Chondrocyte (in vitro differentiated cells): Measurements from ENCODE around the gene RPL10A. TPM values are rescaled to one million over a fixed set of nuclear protein-coding genes. Genes with fewer than 3 reads are reported as not detected.

Experiments used
- DNase-seq: peaks from one replicate; pipeline ENCODE4 v3.0.0; 2021; ENCODE audit warnings: mixed read lengths, low spot score
- H3K27ac Mint-ChIP-seq: one replicate; pipeline ENCODE4 v1.8.0; 2021; ENCODE audit warnings: mild to moderate bottlenecking, moderate library complexity, mixed read lengths; ENCODE audit not compliant: unreplicated experiment
- H3K27me3 Mint-ChIP-seq: 2 replicates; pipeline ENCODE4 v1.8.0; 2021; ENCODE audit warnings: low read depth, mixed read lengths
- H3K36me3 Mint-ChIP-seq: 2 replicates; pipeline ENCODE4 v1.8.0; 2021; ENCODE audit warnings: low read depth, mixed read lengths
- H3K4me1 Mint-ChIP-seq: 2 replicates; pipeline ENCODE4 v1.8.0; 2021; ENCODE audit warnings: low read depth, mild to moderate bottlenecking, mixed read lengths
- H3K4me3 Mint-ChIP-seq: one replicate; pipeline ENCODE4 v1.8.0; 2021; ENCODE audit warnings: mild to moderate bottlenecking, moderate library complexity, mixed read lengths; ENCODE audit not compliant: unreplicated experiment
- H3K9me3 Mint-ChIP-seq: 2 replicates; pipeline ENCODE4 v1.8.0; 2021; ENCODE audit warnings: low read depth, mixed read lengths
- CTCF ChIP-seq: fragments of 200-600 bp; sonication (generic); IDR thresholded peaks from 2 replicates; pipeline ENCODE4 v1.5.0; 2021; ENCODE audit warnings: antibody characterized with exemption, mild to moderate bottlenecking, moderate library complexity
- total RNA-seq: library from RNA; stranded (reverse); gene quantifications from 3 replicates; pipeline ENCODE4 v1.2.1, GENCODE V29; 2021

RPL10A gene
- total RNA-seq, 1 donor from 2014 or later, result 848 TPM

- peak; percentile 69 for TF ChIP-seq CTCF
- DNase-seq, result peak; percentile 74
- Mint-ChIP-seq H3K27me3 (no peaks in the 10 kb centered on the region), H3K4me3 (peak within 1 kb of the TSS; percentile 85), H3K4me1 (peaks cover 64% of the 10 kb centered on the region), H3K27ac (peak within 1 kb of the TSS; percentile 85), H3K36me3 (no peaks in the 10 kb centered on the region), H3K9me3 (no peaks in the 10 kb centered on the region)
These were observed 28.8 kb downstream of the RPL10A start, which contains the start of gene TEAD3 for GRCh38 chr6:35496841-35497570. Gene TEAD3 (minus strand): TSS chr6:35497079.

- no peaks in the 10 kb centered on the region for H3K9me3 Mint-ChIP-seq
- H3K4me3 Mint-ChIP-seq, result peak overlapping the region; percentile 79
- H3K27me3 Mint-ChIP-seq, result no peaks in the 10 kb centered on the region
- no peaks in the 10 kb centered on the region for H3K36me3 Mint-ChIP-seq
- peak; percentile 53 for TF ChIP-seq CTCF
- H3K27ac Mint-ChIP-seq, result peak overlapping the region; percentile 83
- peak; percentile 93 for DNase-seq
- H3K4me1 Mint-ChIP-seq, result peaks cover 56% of the 10 kb centered on the region
These were observed 29.6 kb downstream of the RPL10A start for GRCh38 chr6:35497571-35498421.

GRCh38 chr6:35498422-35499067 lies 30.3 kb downstream of the RPL10A start:
- Mint-ChIP-seq H3K9me3 (no peaks in the 10 kb centered on the region), H3K36me3 (no peaks in the 10 kb centered on the region), H3K27me3 (no peaks in the 10 kb centered on the region), H3K27ac (peak overlapping the region; percentile 22), H3K4me3 (peak overlapping the region; percentile 79), H3K4me1 (peaks cover 48% of the 10 kb centered on the region)
- TF ChIP-seq CTCF, result no peak
- no peak for DNase-seq

- Mint-ChIP-seq H3K36me3 (no peaks in the 10 kb centered on the region), H3K4me1 (peaks cover 41% of the 10 kb centered on the region), H3K27ac (no peak overlapping the region), H3K4me3 (no peak overlapping the region), H3K27me3 (no peaks in the 10 kb centered on the region), H3K9me3 (no peaks in the 10 kb centered on the region)
- DNase-seq, result no peak
- no peak for TF ChIP-seq CTCF
These were observed 31.2 kb downstream of the RPL10A start for GRCh38 chr6:35499372-35499771.

- Mint-ChIP-seq H3K4me1 (peaks cover 28% of the 10 kb centered on the region), H3K27me3 (peaks cover 3% of the 10 kb centered on the region), H3K4me3 (no peak overlapping the region), H3K27ac (peak overlapping the region; percentile 18), H3K36me3 (no peaks in the 10 kb centered on the region), H3K9me3 (no peaks in the 10 kb centered on the region)
- TF ChIP-seq CTCF, result no peak
- no peak for DNase-seq
These were observed 32.6 kb downstream of the RPL10A start for GRCh38 chr6:35500782-35501181.
